SJCRH30 (cell line): ENCODE data around the gene ADAM17. TPM values are rescaled to one million over a fixed set of nuclear protein-coding genes. Genes with fewer than 3 reads are reported as not detected.

Experiments used
- DNase-seq, 2 experiments: peaks; one replicate each; pipeline ENCODE4 v3.0.0-alpha.2; 2015 to 2020
- H3K27ac ChIP-seq: fragments of 250-450 bp; sonication (Bioruptor Pico); 2 replicates; pipeline ENCODE4 v1.5.1; 2020; ENCODE audit warnings: mild to moderate bottlenecking, moderate library complexity
- H3K27me3 ChIP-seq: fragments of 250-450 bp; sonication (Bioruptor Pico); 2 replicates; pipeline ENCODE4 v1.5.1; 2020; ENCODE audit warnings: mild to moderate bottlenecking, moderate library complexity
- H3K36me3 ChIP-seq: fragments of 250-450 bp; sonication (Bioruptor Pico); 2 replicates; pipeline ENCODE4 v1.5.1; 2020; ENCODE audit warnings: mild to moderate bottlenecking, moderate library complexity
- H3K4me1 ChIP-seq: fragments of 250-450 bp; sonication (Bioruptor Pico); 2 replicates; pipeline ENCODE4 v1.5.1; 2020; ENCODE audit warnings: mild to moderate bottlenecking, moderate library complexity
- H3K4me3 ChIP-seq: fragments of 250-450 bp; sonication (Bioruptor Pico); 2 replicates; pipeline ENCODE4 v1.5.1; 2020; ENCODE audit warnings: mild to moderate bottlenecking, moderate library complexity
- H3K9me3 ChIP-seq: fragments of 250-450 bp; sonication (Bioruptor Pico); replicated peaks from 2 replicates; pipeline ENCODE4 v1.5.1; 2020; ENCODE audit warnings: mild to moderate bottlenecking, moderate library complexity
- total RNA-seq: library from RNA; depleted of rRNA; stranded (reverse); fragments of >200 nt; shearing (Covaris generic); gene quantifications from 2 replicates; pipeline ENCODE4 v1.2.3, GENCODE V29; 2014

The ADAM17 gene
- total RNA-seq, 1 experiment from 2014 or later, result 27.4 TPM

DNA sequence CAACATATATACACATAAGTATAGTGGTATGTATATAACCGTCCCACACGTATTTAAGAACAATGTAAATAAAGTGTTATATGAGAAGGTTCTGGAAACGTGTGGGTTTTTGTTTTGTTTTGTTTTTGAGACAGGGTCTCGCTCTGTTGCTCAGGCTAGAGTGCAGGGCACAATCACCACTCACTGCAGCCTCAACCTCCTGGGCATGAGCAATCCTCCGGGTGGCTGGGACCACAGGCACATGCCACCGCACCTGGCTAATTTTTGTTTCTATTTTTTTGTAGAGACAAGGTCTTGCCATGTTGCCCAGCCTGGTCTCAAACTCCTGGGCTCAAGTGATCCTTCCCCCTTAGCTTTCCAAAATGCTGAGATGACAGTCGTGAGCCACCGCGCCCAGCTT lies 6.2 kb downstream of the ADAM17 start:
- no peaks in the 10 kb centered on the region for H3K9me3 ChIP-seq
- H3K27ac ChIP-seq, result no peak overlapping the region
- H3K4me3 ChIP-seq, result no peak overlapping the region
- DNase-seq, result no peak
- H3K27me3 ChIP-seq, result no peaks in the 10 kb centered on the region
- no peaks in the 10 kb centered on the region for H3K36me3 ChIP-seq
- H3K4me1 ChIP-seq, result peaks cover 8% of the 10 kb centered on the region

DNA sequence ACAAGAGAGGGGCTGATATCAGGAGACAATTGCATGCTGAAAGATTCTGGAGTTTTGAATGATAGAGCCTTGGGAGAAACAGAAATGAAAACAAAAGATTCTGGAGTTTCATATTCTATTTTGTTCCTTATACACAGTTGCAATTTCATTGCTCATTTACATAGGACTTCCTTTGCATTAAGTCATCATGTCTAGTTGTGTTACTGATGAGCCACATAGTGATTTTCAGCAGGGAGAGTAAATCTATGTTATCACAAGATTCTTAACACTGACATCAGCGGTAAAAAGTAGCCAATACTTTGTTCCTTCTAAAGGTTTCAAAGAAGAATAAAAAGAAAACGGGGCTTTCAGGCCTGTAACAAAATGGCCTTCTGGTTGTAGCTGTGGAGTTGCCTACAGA lies 7.1 kb downstream of the ADAM17 start:
- Histone ChIP-seq H3K27ac (no peak overlapping the region), H3K36me3 (no peaks in the 10 kb centered on the region), H3K9me3 (no peaks in the 10 kb centered on the region), H3K27me3 (no peaks in the 10 kb centered on the region), H3K4me1 (peaks cover 5% of the 10 kb centered on the region; the same call in 1 of the 2 replicates), H3K4me3 (no peak overlapping the region)
- no peak for DNase-seq

DNA sequence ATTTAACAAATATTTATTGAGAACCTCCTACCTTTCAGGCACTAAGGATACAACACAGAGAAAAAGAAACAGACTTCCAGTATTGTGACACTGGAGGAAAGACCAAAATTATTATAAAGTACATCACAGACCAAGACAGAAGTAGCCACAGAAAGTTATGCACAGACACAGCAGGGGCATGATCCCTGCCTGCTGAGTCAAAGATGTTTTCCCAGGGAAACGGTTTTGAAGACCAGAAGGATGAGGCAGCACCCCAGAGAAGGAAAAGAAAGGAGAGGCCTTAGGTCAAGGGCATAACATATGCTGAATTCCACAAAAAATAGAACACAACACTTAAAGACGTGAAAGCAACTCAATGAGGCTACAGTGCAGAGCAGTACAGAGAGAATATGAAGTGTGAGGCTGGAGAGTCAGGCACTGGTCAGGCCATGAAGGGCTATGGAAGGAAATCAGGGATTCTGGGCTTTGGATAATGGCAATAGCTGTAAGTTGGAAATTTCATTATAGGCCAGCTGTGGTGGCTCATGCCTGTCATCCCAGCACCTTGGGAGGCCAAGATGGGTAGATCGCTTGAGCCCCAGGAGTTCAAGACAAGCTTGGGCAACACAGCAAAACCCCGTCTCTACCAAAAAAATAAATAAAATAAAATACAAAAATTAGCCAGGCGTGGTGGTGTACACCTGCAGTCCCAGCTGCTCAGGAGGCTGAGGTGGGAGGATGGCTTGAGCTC lies 8.2 kb downstream of the ADAM17 start:
- Histone ChIP-seq H3K4me3 (no peak overlapping the region), H3K36me3 (no peaks in the 10 kb centered on the region), H3K27ac (no peak overlapping the region), H3K9me3 (no peaks in the 10 kb centered on the region), H3K27me3 (no peaks in the 10 kb centered on the region), H3K4me1 (peaks cover 3% of the 10 kb centered on the region; the same call in 1 of the 2 replicates)
- DNase-seq, result no peak

DNA sequence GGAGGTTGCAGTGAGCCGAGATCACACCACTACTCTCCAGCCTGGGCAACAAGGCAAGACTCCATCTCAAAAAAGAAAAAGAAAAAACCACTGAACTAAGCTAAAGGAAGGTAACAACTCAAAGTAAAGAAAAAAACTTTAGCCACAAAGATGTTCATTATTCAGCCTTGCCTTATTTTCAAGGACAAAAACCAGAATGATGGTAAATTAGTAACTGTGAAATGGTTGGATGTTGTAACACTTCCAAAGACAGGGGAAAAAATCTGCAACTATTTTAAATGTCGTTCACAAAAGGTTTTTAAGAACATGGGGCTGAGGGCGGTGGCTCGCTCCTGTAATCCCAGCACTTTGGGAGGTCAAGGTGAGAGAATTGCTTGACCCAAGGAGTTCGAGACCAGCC lies 10.1 kb downstream of the ADAM17 start:
- Histone ChIP-seq H3K4me3 (no peak overlapping the region), H3K27ac (no peak overlapping the region), H3K4me1 (no peaks in the 10 kb centered on the region), H3K27me3 (no peaks in the 10 kb centered on the region), H3K9me3 (no peaks in the 10 kb centered on the region), H3K36me3 (no peaks in the 10 kb centered on the region)
- DNase-seq, result no peak

DNA sequence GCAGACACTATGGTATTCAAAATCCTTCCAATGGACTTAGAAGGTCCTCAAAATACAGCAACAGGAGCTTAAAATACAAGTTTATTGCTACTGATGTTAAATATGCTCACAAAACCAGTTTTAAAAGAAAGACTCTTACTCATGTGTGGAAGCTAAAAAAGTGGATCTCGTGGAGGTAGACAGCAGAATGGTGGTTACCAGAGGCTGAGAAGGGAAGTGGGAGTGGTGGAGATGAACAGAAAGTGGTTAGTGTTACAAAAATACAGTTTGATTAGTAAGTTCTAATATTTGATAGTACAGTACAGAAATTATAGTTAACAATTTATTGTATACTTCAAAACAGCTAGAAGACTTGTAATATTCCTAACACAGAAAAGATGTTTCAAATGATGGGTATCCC lies 12.1 kb downstream of the ADAM17 start:
- Histone ChIP-seq H3K4me3 (no peak overlapping the region), H3K4me1 (peaks cover 9% of the 10 kb centered on the region), H3K27ac (no peak overlapping the region), H3K36me3 (no peaks in the 10 kb centered on the region), H3K9me3 (no peaks in the 10 kb centered on the region), H3K27me3 (no peaks in the 10 kb centered on the region)
- DNase-seq, result no peak

DNA sequence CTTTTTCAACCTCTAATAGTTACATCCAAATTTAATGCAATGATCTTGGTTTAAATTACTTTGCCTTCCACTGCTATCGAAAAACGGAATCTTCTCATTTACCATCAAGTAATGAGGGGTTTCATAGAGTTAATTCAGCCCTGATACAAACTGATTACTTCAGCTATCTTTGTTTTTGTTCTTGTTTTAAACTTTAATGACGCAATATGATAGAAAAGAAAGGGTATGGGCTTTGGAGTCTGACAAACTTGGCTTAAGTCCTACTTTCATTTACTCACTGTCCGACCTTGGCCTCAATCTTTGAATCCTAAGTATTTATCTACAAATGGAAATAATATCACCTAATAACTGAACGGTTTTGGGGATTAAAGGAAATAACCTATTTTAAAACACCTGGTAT lies 16.1 kb downstream of the ADAM17 start:
- Histone ChIP-seq H3K9me3 (no peaks in the 10 kb centered on the region), H3K36me3 (0 out of 2 replicates have a peak, but pooled peaks cover under 1% of the 10 kb centered on the region), H3K4me3 (no peak overlapping the region), H3K27ac (no peak overlapping the region), H3K4me1 (peaks cover 16% of the 10 kb centered on the region), H3K27me3 (no peaks in the 10 kb centered on the region)
- DNase-seq, result no peak

DNA sequence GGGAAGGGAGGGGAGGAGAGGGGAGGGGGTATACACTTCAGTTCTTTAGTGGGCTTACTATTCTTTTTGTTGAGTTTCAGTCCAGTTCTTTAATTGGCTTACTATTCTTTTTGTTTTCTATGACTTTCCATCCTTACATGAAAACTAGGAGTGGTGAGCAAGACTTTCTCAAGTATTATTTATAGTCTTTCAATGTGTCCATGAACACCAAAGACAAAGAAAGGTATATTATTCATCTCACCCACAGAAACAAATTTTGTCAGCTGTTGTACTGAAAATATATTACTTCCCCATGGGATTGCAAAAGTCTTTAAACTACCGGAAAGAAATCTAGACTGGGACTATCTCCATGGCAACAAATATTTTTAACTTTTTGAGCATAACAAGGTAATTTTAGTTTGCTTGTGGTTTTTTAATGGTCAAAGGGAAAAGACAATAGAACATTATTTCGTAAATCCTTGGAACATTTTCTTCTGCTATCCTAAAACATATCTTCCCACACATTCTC lies 17.6 kb downstream of the ADAM17 start:
- DNase-seq, result peak in 1 of 2 experiments; percentile 78
- H3K27me3 ChIP-seq, result no peaks in the 10 kb centered on the region
- H3K36me3 ChIP-seq, result peaks cover 3% of the 10 kb centered on the region; the same call in 1 of the 2 replicates
- H3K9me3 ChIP-seq, result no peaks in the 10 kb centered on the region
- H3K4me1 ChIP-seq, result peaks cover 16% of the 10 kb centered on the region
- H3K27ac ChIP-seq, result peak overlapping the region; percentile 58
- H3K4me3 ChIP-seq, result no peak overlapping the region

DNA sequence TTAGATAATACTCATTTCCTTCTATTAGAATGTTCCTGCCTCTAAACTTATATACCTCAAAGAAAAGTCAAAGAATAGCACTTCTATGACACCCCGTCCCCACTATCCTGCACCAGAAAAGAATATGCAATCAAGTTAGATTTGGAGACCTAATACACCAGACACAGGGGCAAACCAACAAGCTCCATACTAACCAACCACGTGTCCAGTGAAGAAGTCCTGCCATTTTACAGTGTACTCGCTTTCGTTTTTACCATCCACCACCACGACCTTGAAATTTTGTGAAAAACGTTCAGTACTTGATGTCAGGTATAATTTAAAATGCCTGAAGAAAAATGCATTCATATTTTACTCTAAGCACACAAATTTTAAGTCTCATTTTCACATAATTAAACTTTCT lies 19.1 kb downstream of the ADAM17 start:
- no peak for DNase-seq

DNA sequence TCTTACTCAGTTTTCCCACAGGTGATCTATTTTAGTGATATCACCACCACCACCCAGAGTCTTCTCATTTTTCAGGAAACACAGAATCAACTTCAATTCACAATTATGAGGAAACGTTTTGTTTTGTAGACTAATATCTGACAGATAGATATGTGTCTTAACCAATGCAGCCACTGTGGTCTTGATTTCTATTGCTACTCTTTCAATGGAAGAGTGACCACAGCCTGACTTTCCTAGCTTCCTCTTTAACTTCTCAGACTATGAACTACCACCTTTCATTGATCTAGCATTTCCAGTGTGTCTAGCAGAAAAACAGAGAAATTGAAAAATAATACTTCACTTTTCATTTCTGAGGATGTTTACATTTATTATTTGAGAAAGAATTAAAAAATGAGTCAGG lies 20.5 kb downstream of the ADAM17 start:
- peaks cover 6% of the 10 kb centered on the region; the same call in 1 of the 2 replicates for H3K36me3 ChIP-seq
- H3K27me3 ChIP-seq, result no peaks in the 10 kb centered on the region
- no peak overlapping the region for H3K4me3 ChIP-seq
- DNase-seq, result no peak
- H3K27ac ChIP-seq, result no peak overlapping the region
- no peaks in the 10 kb centered on the region for H3K9me3 ChIP-seq
- peaks cover 16% of the 10 kb centered on the region for H3K4me1 ChIP-seq

More for the DNA sequence above, 19.1 kb downstream of the ADAM17 start:
- H3K4me3 ChIP-seq, result no peak overlapping the region
- H3K27ac ChIP-seq, result no peak overlapping the region
- H3K36me3 ChIP-seq, result peaks cover 6% of the 10 kb centered on the region; the same call in 1 of the 2 replicates
- no peaks in the 10 kb centered on the region for H3K9me3 ChIP-seq
- peaks cover 16% of the 10 kb centered on the region for H3K4me1 ChIP-seq
- no peaks in the 10 kb centered on the region for H3K27me3 ChIP-seq

DNA sequence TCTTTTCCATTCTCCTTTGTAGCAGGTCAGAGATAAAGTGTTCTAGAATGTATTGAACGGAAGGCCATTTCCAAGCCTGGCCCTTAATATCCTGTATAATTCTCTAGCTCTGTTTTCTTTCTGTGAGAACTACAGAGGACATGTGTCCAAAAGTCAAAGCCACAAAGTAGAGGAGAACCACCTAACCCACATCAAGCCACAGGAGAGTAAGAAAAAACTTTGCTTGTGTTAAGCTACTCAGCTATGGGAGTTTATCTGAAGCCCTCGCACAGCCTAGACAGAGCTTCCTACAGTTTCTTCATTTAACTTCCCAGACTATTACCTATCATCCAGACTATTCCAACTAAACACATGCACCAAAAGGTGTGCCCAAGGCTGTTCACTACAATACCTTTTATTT lies 22.0 kb downstream of the ADAM17 start:
- peaks cover 7% of the 10 kb centered on the region; the same call in 1 of the 2 replicates for H3K36me3 ChIP-seq
- no peaks in the 10 kb centered on the region for H3K27me3 ChIP-seq
- H3K4me1 ChIP-seq, result peaks cover 8% of the 10 kb centered on the region
- H3K9me3 ChIP-seq, result no peaks in the 10 kb centered on the region
- no peak for DNase-seq
- no peak overlapping the region for H3K4me3 ChIP-seq
- H3K27ac ChIP-seq, result no peak overlapping the region

DNA sequence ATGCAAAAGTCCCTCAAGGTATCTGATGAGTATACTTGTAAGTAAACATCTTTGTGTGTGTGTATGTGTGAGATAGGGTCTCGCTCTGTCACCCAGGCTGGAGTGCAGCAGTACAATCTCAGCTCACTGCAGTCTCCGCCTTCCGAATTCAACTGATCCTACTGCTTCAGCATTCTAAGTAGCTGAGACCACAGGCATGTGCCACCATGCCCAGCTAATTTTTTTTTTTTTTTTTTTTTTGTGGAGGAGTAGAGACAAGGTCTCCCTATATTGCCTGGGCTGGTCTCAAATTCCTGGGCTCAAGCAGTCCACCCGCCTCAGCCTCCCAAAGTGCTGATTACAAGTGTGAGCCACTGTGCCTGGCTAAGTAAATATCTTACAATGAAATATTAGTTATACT lies 23.2 kb downstream of the ADAM17 start:
- no peaks in the 10 kb centered on the region for H3K9me3 ChIP-seq
- H3K36me3 ChIP-seq, result peaks cover 19% of the 10 kb centered on the region
- peak; percentile 22 to 43 for DNase-seq
- no peaks in the 10 kb centered on the region for H3K27me3 ChIP-seq
- H3K4me3 ChIP-seq, result no peak overlapping the region
- no peak overlapping the region for H3K27ac ChIP-seq
- H3K4me1 ChIP-seq, result no peaks in the 10 kb centered on the region; the same call in 1 of the 2 replicates

DNA sequence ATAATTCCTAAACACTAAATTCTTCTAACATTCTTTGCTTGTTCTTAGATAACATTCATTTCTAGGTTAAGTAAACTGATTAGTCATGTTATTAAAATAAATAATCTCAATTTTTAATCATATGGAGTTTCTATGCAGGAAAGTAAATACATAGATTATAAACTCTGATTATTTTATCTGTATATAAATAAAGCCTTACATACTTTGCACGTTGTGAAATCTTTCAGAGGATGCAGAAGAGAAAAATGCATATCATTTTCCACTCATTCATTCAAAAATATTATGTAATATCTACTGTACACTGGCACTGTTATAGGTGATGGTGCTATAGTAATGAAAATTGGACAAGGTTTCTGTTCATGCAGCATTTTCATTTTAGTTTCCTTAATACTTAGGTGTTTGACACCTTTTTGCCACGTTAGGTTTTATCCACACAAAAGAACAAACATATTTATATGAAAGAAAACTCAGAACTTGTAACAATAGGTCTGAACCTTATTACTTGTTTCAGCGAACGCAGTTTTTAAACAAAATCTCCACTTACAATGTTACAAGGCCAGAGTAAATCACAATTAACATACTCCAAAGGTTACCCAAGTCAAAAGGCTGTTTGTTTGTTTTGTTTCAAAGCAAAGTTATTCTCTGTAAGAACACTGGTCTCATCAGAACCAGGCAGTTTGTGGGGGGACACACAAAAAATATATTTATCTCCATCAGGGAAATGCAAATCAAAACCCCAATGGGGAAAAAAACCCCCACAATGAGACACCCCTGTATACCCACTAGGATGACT lies 27.4 kb downstream of the ADAM17 start:
- H3K27me3 ChIP-seq, result no peaks in the 10 kb centered on the region
- peaks cover 25% of the 10 kb centered on the region for H3K36me3 ChIP-seq
- DNase-seq, result no peak
- H3K9me3 ChIP-seq, result no peaks in the 10 kb centered on the region
- no peak overlapping the region for H3K27ac ChIP-seq
- H3K4me1 ChIP-seq, result no peaks in the 10 kb centered on the region; the same call in 1 of the 2 replicates
- H3K4me3 ChIP-seq, result no peak overlapping the region

DNA sequence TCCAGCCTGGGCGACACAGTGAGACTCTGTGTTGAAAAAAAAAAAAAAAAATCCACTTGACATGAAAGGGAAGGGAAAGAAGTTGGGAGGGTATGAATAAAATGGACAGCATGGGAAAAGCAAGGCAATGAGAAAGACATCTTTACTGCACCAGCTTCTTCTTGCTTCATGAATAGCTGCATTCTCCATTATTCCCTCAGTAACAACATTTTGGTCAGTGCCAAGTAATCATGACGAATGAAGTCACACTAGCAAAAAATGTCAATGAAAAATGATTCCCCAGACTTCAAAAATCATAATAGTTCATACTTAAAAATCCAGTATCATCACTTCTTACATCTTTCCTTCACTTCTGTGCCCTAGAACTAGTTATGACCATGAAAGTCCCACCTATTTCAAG lies 30.4 kb downstream of the ADAM17 start:
- H3K9me3 ChIP-seq, result no peaks in the 10 kb centered on the region
- DNase-seq, result no peak
- H3K4me1 ChIP-seq, result no peaks in the 10 kb centered on the region
- H3K27me3 ChIP-seq, result no peaks in the 10 kb centered on the region
- H3K36me3 ChIP-seq, result peaks cover 26% of the 10 kb centered on the region
- H3K27ac ChIP-seq, result no peak overlapping the region
- no peak overlapping the region for H3K4me3 ChIP-seq

DNA sequence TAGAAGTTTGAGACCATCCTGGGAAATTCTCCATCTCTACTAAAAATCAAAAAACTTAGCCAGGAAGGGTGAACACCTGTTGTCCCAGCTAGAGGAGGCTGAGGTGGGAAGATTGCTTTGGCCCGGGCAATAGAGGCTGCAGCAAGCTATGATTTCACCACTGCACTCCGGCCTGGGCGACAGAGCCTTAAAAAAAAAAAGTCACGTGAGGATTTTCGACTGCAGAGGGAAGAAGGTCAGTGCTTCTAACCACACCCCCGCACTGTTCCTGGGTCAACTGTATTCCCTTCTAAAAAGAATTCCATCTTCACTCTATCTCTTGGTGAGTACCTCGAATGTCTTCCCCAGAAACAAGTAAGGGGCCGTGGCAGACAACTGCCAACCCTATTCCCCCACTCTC lies 31.3 kb downstream of the ADAM17 start:
- H3K27ac ChIP-seq, result no peak overlapping the region
- H3K4me3 ChIP-seq, result no peak overlapping the region
- no peak for DNase-seq
- H3K36me3 ChIP-seq, result peaks cover 29% of the 10 kb centered on the region
- H3K9me3 ChIP-seq, result no peaks in the 10 kb centered on the region
- no peaks in the 10 kb centered on the region for H3K27me3 ChIP-seq
- peaks cover 6% of the 10 kb centered on the region for H3K4me1 ChIP-seq

DNA sequence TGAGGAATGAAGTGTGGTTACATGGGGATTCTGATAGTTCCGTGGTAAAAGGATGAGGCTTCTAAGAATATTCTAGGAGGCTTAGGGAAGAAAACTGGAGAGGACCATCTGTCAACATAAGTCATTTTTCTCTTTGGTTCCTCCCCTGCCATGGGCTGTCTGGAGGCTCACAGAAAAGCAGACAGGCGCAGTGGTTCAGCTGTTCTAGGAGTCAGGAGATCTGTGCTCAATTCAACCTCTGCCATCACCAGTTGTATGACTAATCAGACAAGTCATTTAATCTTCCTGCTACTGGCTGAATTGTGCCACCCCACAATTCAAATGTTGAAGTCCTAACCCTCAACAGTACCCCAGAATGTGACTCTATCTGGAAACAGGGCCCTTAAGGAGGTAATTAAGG lies 36.4 kb downstream of the ADAM17 start:
- peaks cover 26% of the 10 kb centered on the region for H3K36me3 ChIP-seq
- no peaks in the 10 kb centered on the region for H3K27me3 ChIP-seq
- H3K27ac ChIP-seq, result peak overlapping the region; percentile 91
- peaks cover 9% of the 10 kb centered on the region for H3K4me1 ChIP-seq
- no peak overlapping the region for H3K4me3 ChIP-seq
- H3K9me3 ChIP-seq, result no peaks in the 10 kb centered on the region
- peak; percentile 82 to 92 for DNase-seq
